ENCODE results near the gene TASP1.
A peak's percentile ranks its signal among the peaks of the same experiment; 100 is the strongest.

The TASP1 gene

GRCh38 chr20:13478366-13478765 is 160.4 kb downstream of the TASP1 start:
- no peak for DNase-seq (ENCODE audit: low read depth)
- TF ChIP-seq CTCF (IDR thresholded peaks at IDR 0.05; ENCODE audit: insufficient read depth, low read depth, low read length, missing control alignments) = no peak
- H3K4me3 ChIP-seq (ENCODE audit: low read length) = no peak overlapping the region

- DNase-seq (ENCODE audit: low read depth) = no peak
- TF ChIP-seq CTCF (IDR thresholded peaks at IDR 0.05; ENCODE audit: insufficient read depth, low read depth, low read length, missing control alignments) = no peak
- H3K4me3 ChIP-seq (ENCODE audit: low read length) = no peak overlapping the region
These were observed 164.3 kb downstream of the TASP1 start for GRCh38 chr20:13474467-13474866.

GRCh38 chr20:13469262-13469661 is 169.5 kb downstream of the TASP1 start:
- TF ChIP-seq CTCF (IDR thresholded peaks at IDR 0.05; ENCODE audit: insufficient read depth, low read depth, low read length, missing control alignments) = no peak
- no peak overlapping the region for H3K4me3 ChIP-seq (ENCODE audit: low read length)
- no peak for DNase-seq (ENCODE audit: low read depth)

- no peak for TF ChIP-seq CTCF (IDR thresholded peaks at IDR 0.05; ENCODE audit: insufficient read depth, low read depth, low read length, missing control alignments)
- H3K4me3 ChIP-seq (ENCODE audit: low read length) = no peak overlapping the region
- no peak for DNase-seq (ENCODE audit: low read depth)
These were observed 170.6 kb downstream of the TASP1 start for GRCh38 chr20:13468166-13468565.

GRCh38 chr20:13464702-13465101 is 174.0 kb downstream of the TASP1 start:
- no peak for TF ChIP-seq CTCF (IDR thresholded peaks at IDR 0.05; ENCODE audit: insufficient read depth, low read depth, low read length, missing control alignments)
- peak; percentile 50 for DNase-seq (ENCODE audit: low read depth)
- H3K4me3 ChIP-seq (ENCODE audit: low read length) = no peak overlapping the region

GRCh38 chr20:13461849-13462458 is 176.8 kb downstream of the TASP1 start:
- DNase-seq (ENCODE audit: low read depth) = no peak
- TF ChIP-seq CTCF (IDR thresholded peaks at IDR 0.05; ENCODE audit: insufficient read depth, low read depth, low read length, missing control alignments) = no peak

GRCh38 chr20:13458860-13459451 is 179.8 kb downstream of the TASP1 start:
- peak; percentile 86 for TF ChIP-seq CTCF (IDR thresholded peaks at IDR 0.05; ENCODE audit: insufficient read depth, low read depth, low read length, missing control alignments)
- DNase-seq (ENCODE audit: low read depth) = peak; percentile 65
- H3K4me3 ChIP-seq (ENCODE audit: low read length) = no peak overlapping the region

More at GRCh38 chr20:13461849-13462458, 176.8 kb downstream of the TASP1 start:
- no peak overlapping the region for H3K4me3 ChIP-seq (ENCODE audit: low read length)

All from epithelial cell of esophagus (primary cell).